H1 (cell line): Measurements from ENCODE around the gene DENND5B. TPM values are rescaled to one million over a fixed set of nuclear protein-coding genes. Genes with fewer than 3 reads are reported as not detected.

Source experiments
- CTCF ChIA-PET: fragments of 300-600 bp; sonication (Branson Sonifier 250); formaldehyde crosslinking; loops from one replicate; lab custom pipeline; 2021; ENCODE audit not compliant: partially characterized antibody; lab: Charles Lee
- POLR2A ChIA-PET: fragments of 300-600 bp; sonication (Branson Sonifier 250); formaldehyde crosslinking; loops from one replicate; lab custom pipeline; 2021; ENCODE audit warnings: inconsistent platforms; ENCODE audit not compliant: partially characterized antibody; lab: Charles Lee
- DNase-seq, 2 experiments: peaks; one replicate each; pipeline versions ENCODE4 v3.0.0 to v3.0.0-alpha.2; 2010 to 2022; ENCODE audit warnings: low spot score in 2 of 2, low read depth in 1 of 2, mixed read lengths in 1 of 2
- FAIRE-seq: peaks from 2 replicates; lab custom pipeline; 2011; peaks lifted over from hg19 to GRCh38; lab: Jason Lieb, UNC
- H2AFZ ChIP-seq: 2 replicates; pipeline ENCODE4 v1.8.1; 2012; ENCODE audit warnings: low read length, inconsistent platforms
- H2AK5ac ChIP-seq: 2 replicates; pipeline ENCODE4 v1.6.1; 2013; ENCODE audit warnings: low read depth, low read length
- H2BK120ac ChIP-seq: replicated peaks from 2 replicates; pipeline ENCODE3; 2013; ENCODE audit warnings: low read depth, low read length, inconsistent platforms
- H2BK12ac ChIP-seq: 2 replicates; pipeline ENCODE4 v1.6.1; 2013; ENCODE audit warnings: low read depth, low read length
- H2BK15ac ChIP-seq: 2 replicates; pipeline ENCODE4 v1.6.1; 2013; ENCODE audit warnings: low read length
- H2BK20ac ChIP-seq: 2 replicates; pipeline ENCODE4 v1.6.1; 2013; ENCODE audit warnings: low read length
- H2BK5ac ChIP-seq: 2 replicates; pipeline ENCODE4 v1.6.1; 2013; ENCODE audit warnings: low read depth, low read length
- H3K14ac ChIP-seq: 2 replicates; pipeline ENCODE4 v1.6.1; 2013; ENCODE audit warnings: inconsistent platforms; ENCODE audit not compliant: insufficient read length
- H3K18ac ChIP-seq: 2 replicates; pipeline ENCODE4 v1.6.1; 2013; ENCODE audit warnings: low read length; ENCODE audit errors: extremely low read depth
- H3K23ac ChIP-seq: 2 replicates; pipeline ENCODE4 v1.6.1; 2013; ENCODE audit warnings: inconsistent platforms; ENCODE audit not compliant: insufficient read length
- H3K23me2 ChIP-seq: 2 replicates; pipeline ENCODE4 v1.6.1; 2013; ENCODE audit warnings: low read depth, low read length
- H3K27ac ChIP-seq: 2 replicates; pipeline ENCODE4 v1.6.1; 2011; ENCODE audit warnings: low read depth, low read length, inconsistent platforms
- H3K27me3 ChIP-seq, 4 experiments: replicated peaks in 1 of 4; 1 replicate in 1 of 4; 2 replicates in 3 of 4; pipeline versions ENCODE4 v1.6.1 to v1.8.1; 2011 to 2013; ENCODE audit warnings: low read length in 3 of 4, mild to moderate bottlenecking in 3 of 4, inconsistent platforms in 2 of 4, mixed read lengths in 2 of 4, moderate library complexity in 1 of 4; ENCODE audit not compliant: control insufficient read depth in 3 of 4, insufficient read depth in 3 of 4; ENCODE audit errors: extremely low read depth in 1 of 4
- H3K36me3 ChIP-seq, 4 experiments: 2 replicates each; pipeline versions ENCODE4 v1.6.1 to v1.8.1; 2011 to 2013; ENCODE audit warnings: mild to moderate bottlenecking in 4 of 4, low read length in 3 of 4, moderate library complexity in 2 of 4, control low read depth in 1 of 4, inconsistent platforms in 1 of 4; ENCODE audit not compliant: insufficient read depth in 4 of 4, control insufficient read depth in 2 of 4
- H3K4ac ChIP-seq: replicated peaks from 2 replicates; pipeline ENCODE3; 2013; ENCODE audit warnings: low read length, low read depth, mixed read lengths, inconsistent platforms; ENCODE audit not compliant: insufficient read length
- H3K4me1 ChIP-seq, 4 experiments: replicated peaks in 1 of 4; 1 replicate in 1 of 4; 2 replicates in 3 of 4; pipeline versions ENCODE4 v1.6.1 to v1.8.1; 2011 to 2013; ENCODE audit warnings: low read length in 3 of 4, inconsistent platforms in 2 of 4, mixed read lengths in 1 of 4; ENCODE audit not compliant: insufficient read depth in 4 of 4, control insufficient read depth in 3 of 4
- H3K4me2 ChIP-seq, 2 experiments: 2 replicates each; pipeline versions ENCODE4 v1.6.1 to v1.8.1; 2011 to 2013; ENCODE audit warnings: low read depth in 2 of 2, low read length in 2 of 2, control low read depth in 1 of 2, inconsistent platforms in 1 of 2, mild to moderate bottlenecking in 1 of 2; ENCODE audit not compliant: insufficient read depth in 1 of 2
- H3K4me3 ChIP-seq, 4 experiments: fragments of 200-600, 300-600 bp in 1 of 4; sonication (generic), shearing (Covaris generic), sonication (Bioruptor Twin) in 1 of 4; 2 replicates each; pipeline versions ENCODE4 v1.5.1 to v1.8.1; 2011 to 2016; ENCODE audit warnings: low read length in 4 of 4, low read depth in 3 of 4, control low read depth in 2 of 4, inconsistent platforms in 2 of 4, mild to moderate bottlenecking in 2 of 4, mixed read lengths in 1 of 4, moderate library complexity in 1 of 4; ENCODE audit not compliant: insufficient read depth in 2 of 4; ENCODE audit errors: extremely low read depth in 1 of 4
- H3K56ac ChIP-seq: replicated peaks from 2 replicates; pipeline ENCODE3; 2013; ENCODE audit warnings: low read depth, mild to moderate bottlenecking, mixed read lengths, low read length, inconsistent platforms; ENCODE audit not compliant: insufficient read length
- H3K79me1 ChIP-seq: 2 replicates; pipeline ENCODE4 v1.6.1; 2013; ENCODE audit warnings: low read depth, low read length, control low read depth
- H3K79me2 ChIP-seq, 2 experiments: 2 replicates each; pipeline versions ENCODE4 v1.6.1 to v1.8.1; 2012 to 2013; ENCODE audit warnings: low read length in 2 of 2, mild to moderate bottlenecking in 2 of 2, inconsistent platforms in 1 of 2; ENCODE audit not compliant: insufficient read depth in 2 of 2, control insufficient read depth in 1 of 2
- H3K9ac ChIP-seq, 4 experiments: replicated peaks in 1 of 4; 1 replicate in 1 of 4; 2 replicates in 3 of 4; pipeline versions ENCODE4 v1.6.1 to v1.8.1; 2011 to 2013; ENCODE audit warnings: low read depth in 3 of 4, low read length in 3 of 4, control low read depth in 2 of 4, mild to moderate bottlenecking in 2 of 4, moderate library complexity in 2 of 4, inconsistent platforms in 1 of 4; ENCODE audit errors: extremely low read depth in 1 of 4
- H3K9me3 ChIP-seq, 2 experiments: 2 replicates each; pipeline versions ENCODE4 v1.6.1 to v1.8.1; 2012 to 2013; ENCODE audit warnings: mild to moderate bottlenecking in 2 of 2, moderate library complexity in 2 of 2, control low read depth in 1 of 2, inconsistent platforms in 1 of 2, low read depth in 1 of 2, low read length in 1 of 2, mixed read lengths in 1 of 2; ENCODE audit not compliant: insufficient read depth in 2 of 2
- H4K20me1 ChIP-seq, 2 experiments: replicated peaks in 1 of 2; 2 replicates each; pipeline versions ENCODE3 to v1.8.1; 2011 to 2013; ENCODE audit warnings: inconsistent platforms in 2 of 2, low read length in 2 of 2, mild to moderate bottlenecking in 1 of 2; ENCODE audit not compliant: insufficient read depth in 2 of 2, control insufficient read depth in 1 of 2
- H4K5ac ChIP-seq: 2 replicates; pipeline ENCODE4 v1.6.1; 2013; ENCODE audit warnings: low read length, low read depth, mixed read lengths, inconsistent platforms; ENCODE audit not compliant: insufficient read length
- H4K8ac ChIP-seq: 2 replicates; pipeline ENCODE4 v1.8.0; 2013; ENCODE audit warnings: mild to moderate bottlenecking, moderate library complexity, low read length, inconsistent platforms; ENCODE audit not compliant: insufficient read depth; ENCODE audit errors: extremely low read depth
- H4K91ac ChIP-seq: replicated peaks from 2 replicates; pipeline ENCODE3; 2013; ENCODE audit warnings: low read length, mixed read lengths, inconsistent platforms; ENCODE audit not compliant: insufficient read length
- SIN3A ChIP-seq, 2 experiments: IDR thresholded peaks in 1 of 2; conservative IDR thresholded peaks in 1 of 2; 2 replicates each; pipeline ENCODE4 v1.6.1; 2011 to 2012; ENCODE audit warnings: low read length in 2 of 2, improper control_type of control experiment in 1 of 2, low read depth in 1 of 2, mild to moderate bottlenecking in 1 of 2
- WGBS, 2 experiments: shearing (Covaris generic) in 1 of 2; methylation state at CpG; one replicate each; pipeline versions ENCODE4 v1.1.6 to v1.1.7; 2013 to 2015; ENCODE audit warnings: low lambda C conversion rate in 2 of 2, mixed read lengths in 2 of 2, inconsistent platforms in 1 of 2, low coverage in 1 of 2, missing lambda C conversion rate in 1 of 2; ENCODE audit not compliant: insufficient replicate concordance in 2 of 2, insufficient coverage in 1 of 2, insufficient read length in 1 of 2; ENCODE audit errors: extremely low coverage in 1 of 2, missing lambda C conversion rate in 1 of 2; 5-methylcytosine and 5-hydroxymethylcytosine counted together
- polyA plus RNA-seq, 7 experiments: library from polyadenylated mRNA; depleted of rRNA in 3 of 7; stranded (reverse) in 5 of 7; unstranded in 2 of 7; fragments of >200 nt in 5 of 7; fragments of 200-250 nt in 2 of 7; gene quantifications; 1 replicate in 5 of 7; 2 replicates in 1 of 7; 4 replicates in 1 of 7; pipeline versions ENCODE4 v1.2.1 to v1.2.3, GENCODE V29; 2011 to 2013; ENCODE audit warnings: missing spikeins in 2 of 7, mixed read lengths in 2 of 7
- total RNA-seq: library from RNA; stranded (reverse); fragmentation: NEBNext Ultra II Directional; extraction: Animal tissue kit (Norgen Biotek cat#: 25700); gene quantifications from 2 replicates; pipeline ENCODE4 v1.2.1, GENCODE V29; 2021

Gene DENND5B
- total and polyA plus RNA-seq, 2 of the 8 experiments (the other 6 are each of a cell fraction or from before 2014, with no cell fraction given) = 13.4 to 20.2 TPM

GRCh38 chr12:31510034-31510433, 80.9 kb downstream of the DENND5B start:
- Histone ChIP-seq H3K4me2 (no peak overlapping the region), H3K4me3 (no peak overlapping the region), H3K9me3 (peaks cover 3 to 4% of the 10 kb centered on the region in 2 experiments; a peak in 3 of 4 replicates), H3K23ac (no peak overlapping the region), H3K4me1 (peaks cover 7 to 18% (median 16%) of the 10 kb centered on the region in 4 experiments; a peak in 6 of 7 replicates), H3K23me2 (no peaks in the 10 kb centered on the region), H3K79me2 (peaks cover 0 to 13% of the 10 kb centered on the region in 2 experiments; a peak in 1 of 4 replicates), H2BK20ac (no peak overlapping the region), H4K91ac (no peak overlapping the region), H4K20me1 (no peaks in the 10 kb centered on the region), H2BK12ac (peak overlapping the region; percentile 45; the same call in 1 of the 2 replicates), H3K27ac (no peak overlapping the region), H3K36me3 (no peaks in the 10 kb centered on the region; a peak in 1 of 8 replicates), H3K4ac (no peak overlapping the region), H3K79me1 (no peaks in the 10 kb centered on the region), H2AK5ac (no peak overlapping the region), H2BK120ac (no peak overlapping the region), H3K18ac (no peak overlapping the region), H3K14ac (no peak overlapping the region), H3K56ac (no peak overlapping the region), H3K9ac (no peak overlapping the region), H2BK5ac (no peak overlapping the region), H4K5ac (no peak overlapping the region), H3K27me3 (no peaks in the 10 kb centered on the region), H4K8ac (no peak overlapping the region), H2AFZ (no peak overlapping the region), H2BK15ac (no peak overlapping the region)
- no peak for TF ChIP-seq SIN3A (conservative IDR thresholded peaks at IDR 0.05 in 1 of 2, IDR thresholded peaks at IDR 0.05 in 1 of 2; ENCODE audit: low read depth in 1 of 2, low read length in 2 of 2)
- FAIRE-seq = no peak
- ChIA-PET POLR2A (interaction anchor here (1.2 to 3.4 kb wide), 2 partner anchors 9 to 48 kb away, joined by 3 to 18 read pairs; no protein-coding TSS in a partner anchor), CTCF (interaction anchor here (1.0 to 1.3 kb wide), 3 partner anchors 9 to 108 kb away, joined by 3 to 4 read pairs (median 3); no protein-coding TSS in a partner anchor)
- 90% methylated on average over 4 of the region's 4 CpGs; no CpG with 5 or more reads in 1 of the 2 experiments for WGBS, 2 experiments
- DNase-seq = no peak
